CD4-positive, alpha-beta T cell treated with Interleukin-2 at 100 ng/mL for 4 hours (primary cell): ENCODE results near the gene SHANK1.

Source experiments
- DNase-seq: peaks from one replicate; pipeline ENCODE4 v3.0.0-alpha.2; 2020; ENCODE audit warnings: low spot score

SHANK1 gene

GRCh38 chr19:50686310-50687032 is 33.1 kb downstream of the SHANK1 start:
- DNase-seq = no peak

- DNase-seq = peak; percentile 71
Measured at GRCh38 chr19:50679177-50680125, 40.2 kb downstream of the SHANK1 start.

- no peak for DNase-seq
Measured at GRCh38 chr19:50678323-50678722, 41.3 kb downstream of the SHANK1 start.

- DNase-seq = no peak
Measured at GRCh38 chr19:50677636-50678035, 42.0 kb downstream of the SHANK1 start.

- no peak for DNase-seq
Measured at GRCh38 chr19:50676625-50677197, 42.9 kb downstream of the SHANK1 start.

GRCh38 chr19:50673118-50673517 is 46.5 kb downstream of the SHANK1 start:
- DNase-seq = no peak

- DNase-seq = no peak
Measured at GRCh38 chr19:50670102-50670380, 49.6 kb downstream of the SHANK1 start.

- peak; percentile 25 for DNase-seq
Measured at GRCh38 chr19:50669302-50670101, 50.1 kb downstream of the SHANK1 start.

GRCh38 chr19:50668879-50669278 is 50.7 kb downstream of the SHANK1 start:
- DNase-seq = no peak

GRCh38 chr19:50668416-50668815 is 51.2 kb downstream of the SHANK1 start:
- DNase-seq = no peak

GRCh38 chr19:50667759-50668231 is 51.8 kb downstream of the SHANK1 start:
- DNase-seq = no peak

GRCh38 chr19:50667177-50667758 is 52.3 kb downstream of the SHANK1 start:
- DNase-seq = no peak

GRCh38 chr19:50666346-50667176 is 53.0 kb downstream of the SHANK1 start:
- DNase-seq = no peak

- DNase-seq = no peak
Measured at GRCh38 chr19:50664204-50664603, 55.4 kb downstream of the SHANK1 start.

GRCh38 chr19:50663482-50663790 is 56.2 kb downstream of the SHANK1 start:
- no peak for DNase-seq

- DNase-seq = no peak
Measured at GRCh38 chr19:50662651-50663481, 56.7 kb downstream of the SHANK1 start.

- DNase-seq = no peak
Measured at GRCh38 chr19:50661766-50662650, 57.6 kb downstream of the SHANK1 start.

- no peak for DNase-seq
Measured at GRCh38 chr19:50661023-50661422, 58.6 kb downstream of the SHANK1 start.

- no peak for DNase-seq
Measured at GRCh38 chr19:50660088-50660366, 59.6 kb downstream of the SHANK1 start.
